ENCODE data around the gene CDKN2A. TPM values are rescaled to one million over a fixed set of nuclear protein-coding genes. Genes with fewer than 3 reads are reported as not detected.

CDKN2A gene
- total RNA-seq, 1 experiment from 2014 or later: 257 TPM

GRCh38 chr9:21933281-21933680, 60.9 kb downstream of the CDKN2A start:
- Mint-ChIP-seq H3K4me3 (ENCODE audit: low read depth, unreplicated experiment) (no peak overlapping the region), H3K27ac (ENCODE audit: unreplicated experiment) (peak overlapping the region; percentile 54), H3K9me3 (ENCODE audit: low read depth, unreplicated experiment) (no peaks in the 10 kb centered on the region), H3K36me3 (ENCODE audit: insufficient read depth, unreplicated experiment) (peaks cover 3% of the 10 kb centered on the region), H3K27me3 (ENCODE audit: unreplicated experiment) (no peaks in the 10 kb centered on the region), H3K4me1 (ENCODE audit: low read depth, unreplicated experiment) (peaks cover 16% of the 10 kb centered on the region)
- CTCF ChIA-PET: interaction anchor here (0.5 to 0.8 kb wide), 2 partner anchors 14 to 70 kb away, joined by 3 read pairs; no protein-coding TSS in a partner anchor
- no peak for TF ChIP-seq CTCF (IDR thresholded peaks at IDR 0.05; ENCODE audit: unreplicated experiment)
- BruUV-seq (replicated peaks): no TSS peak
- intact Hi-C loops (cut with micrococcal nuclease; ENCODE audit: unreplicated experiment): no loop called here
- DNase-seq: no peak

GRCh38 chr9:21931428-21931827, 62.8 kb downstream of the CDKN2A start:
- no peak for DNase-seq
- Mint-ChIP-seq H3K27ac (ENCODE audit: unreplicated experiment) (no peak overlapping the region), H3K36me3 (ENCODE audit: insufficient read depth, unreplicated experiment) (peaks cover 3% of the 10 kb centered on the region), H3K4me3 (ENCODE audit: low read depth, unreplicated experiment) (no peak overlapping the region), H3K4me1 (ENCODE audit: low read depth, unreplicated experiment) (peaks cover 16% of the 10 kb centered on the region), H3K9me3 (ENCODE audit: low read depth, unreplicated experiment) (no peaks in the 10 kb centered on the region), H3K27me3 (ENCODE audit: unreplicated experiment) (no peaks in the 10 kb centered on the region)
- intact Hi-C loops (cut with micrococcal nuclease; ENCODE audit: unreplicated experiment): no loop called here
- BruUV-seq (replicated peaks): no TSS peak
- CTCF ChIA-PET: interaction anchor here (0.8 kb wide), 1 partner anchor 52 kb away, joined by 3 read pairs; no protein-coding TSS in a partner anchor
- no peak for TF ChIP-seq CTCF (IDR thresholded peaks at IDR 0.05; ENCODE audit: unreplicated experiment)

GRCh38 chr9:21927752-21928151, 66.4 kb downstream of the CDKN2A start:
- no peak overlapping the region for H3K27ac Mint-ChIP-seq (ENCODE audit: unreplicated experiment)
- H3K4me1 Mint-ChIP-seq (ENCODE audit: low read depth, unreplicated experiment): peaks cover 4% of the 10 kb centered on the region
- DNase-seq: no peak
- BruUV-seq (replicated peaks): no TSS peak
- CTCF ChIA-PET: no interaction called here
- TF ChIP-seq CTCF (IDR thresholded peaks at IDR 0.05; ENCODE audit: unreplicated experiment): no peak
- intact Hi-C loops (cut with micrococcal nuclease; ENCODE audit: unreplicated experiment): no loop called here
- H3K27me3 Mint-ChIP-seq (ENCODE audit: unreplicated experiment): no peaks in the 10 kb centered on the region
- H3K4me3 Mint-ChIP-seq (ENCODE audit: low read depth, unreplicated experiment): no peak overlapping the region
- H3K36me3 Mint-ChIP-seq (ENCODE audit: insufficient read depth, unreplicated experiment): peaks cover 2% of the 10 kb centered on the region
- no peaks in the 10 kb centered on the region for H3K9me3 Mint-ChIP-seq (ENCODE audit: low read depth, unreplicated experiment)

- CTCF ChIA-PET: no interaction called here
Measured at GRCh38 chr9:21923694-21924093, 70.5 kb downstream of the CDKN2A start.

More at GRCh38 chr9:21923694-21924093, 70.5 kb downstream of the CDKN2A start:
- H3K36me3 Mint-ChIP-seq (ENCODE audit: insufficient read depth, unreplicated experiment): peaks cover 4% of the 10 kb centered on the region
- no peaks in the 10 kb centered on the region for H3K27me3 Mint-ChIP-seq (ENCODE audit: unreplicated experiment)
- no peak overlapping the region for H3K27ac Mint-ChIP-seq (ENCODE audit: unreplicated experiment)
- DNase-seq: no peak
- peaks cover 17% of the 10 kb centered on the region for H3K4me1 Mint-ChIP-seq (ENCODE audit: low read depth, unreplicated experiment)
- no peaks in the 10 kb centered on the region for H3K9me3 Mint-ChIP-seq (ENCODE audit: low read depth, unreplicated experiment)
- BruUV-seq (replicated peaks): no TSS peak
- no peak overlapping the region for H3K4me3 Mint-ChIP-seq (ENCODE audit: low read depth, unreplicated experiment)
- TF ChIP-seq CTCF (IDR thresholded peaks at IDR 0.05; ENCODE audit: unreplicated experiment): no peak
- intact Hi-C loops (cut with micrococcal nuclease; ENCODE audit: unreplicated experiment): loop anchor here (5.0 kb wide), 1 partner anchor 39 kb away; no protein-coding TSS in a partner anchor

All from Calu3 (cell line).